Measurements from ENCODE around the gene TPD52L3. TPM values are rescaled to one million over a fixed set of nuclear protein-coding genes. Genes with fewer than 3 reads are reported as not detected.

Gene TPD52L3
- total RNA-seq: not detected in 2 replicates

DNA sequence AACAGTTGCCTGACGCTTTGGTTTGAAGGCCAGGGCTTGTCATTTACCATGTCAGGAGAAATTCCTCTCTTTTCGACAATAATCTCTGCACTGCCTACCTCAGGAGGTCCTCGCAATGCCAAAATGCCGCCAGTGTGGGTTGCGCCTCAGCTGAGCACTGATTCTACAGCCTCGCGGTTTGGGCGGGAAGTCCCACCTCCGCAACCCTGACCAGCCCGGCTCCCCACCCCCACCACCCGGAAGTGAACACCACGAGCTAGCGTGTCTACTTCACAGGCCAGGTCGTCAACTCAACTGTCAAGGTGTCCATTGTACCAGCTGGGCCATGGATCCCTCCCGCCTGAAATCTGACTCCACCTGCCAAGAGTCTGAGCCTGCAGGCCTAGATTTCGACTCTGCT, at the start of gene TPD52L3:
Gene TPD52L3 (plus strand): TSS at position 273 of the 400 bp plus-strand sequence. CDS start 221 bp downstream, outside the sequence.

Other genes with a start within 250 kb of the TPD52L3 start
- gene IL33, start 112.6 kb upstream of the TPD52L3 start, total RNA-seq: 10.9 and 60.6 TPM in 2 replicates
- gene UHRF2, start 84.8 kb downstream of the TPD52L3 start, total RNA-seq: 20.8 and 31.2 TPM in 2 replicates

Measured in epithelial cell of alveolus of lung (primary cell).